T-helper 22 cell (primary cell): ENCODE results near the gene GREB1L.

Source experiments
- DNase-seq: peaks from one replicate; pipeline ENCODE4 v3.0.0-alpha.2; 2020; ENCODE audit warnings: low read depth

The GREB1L gene

DNA sequence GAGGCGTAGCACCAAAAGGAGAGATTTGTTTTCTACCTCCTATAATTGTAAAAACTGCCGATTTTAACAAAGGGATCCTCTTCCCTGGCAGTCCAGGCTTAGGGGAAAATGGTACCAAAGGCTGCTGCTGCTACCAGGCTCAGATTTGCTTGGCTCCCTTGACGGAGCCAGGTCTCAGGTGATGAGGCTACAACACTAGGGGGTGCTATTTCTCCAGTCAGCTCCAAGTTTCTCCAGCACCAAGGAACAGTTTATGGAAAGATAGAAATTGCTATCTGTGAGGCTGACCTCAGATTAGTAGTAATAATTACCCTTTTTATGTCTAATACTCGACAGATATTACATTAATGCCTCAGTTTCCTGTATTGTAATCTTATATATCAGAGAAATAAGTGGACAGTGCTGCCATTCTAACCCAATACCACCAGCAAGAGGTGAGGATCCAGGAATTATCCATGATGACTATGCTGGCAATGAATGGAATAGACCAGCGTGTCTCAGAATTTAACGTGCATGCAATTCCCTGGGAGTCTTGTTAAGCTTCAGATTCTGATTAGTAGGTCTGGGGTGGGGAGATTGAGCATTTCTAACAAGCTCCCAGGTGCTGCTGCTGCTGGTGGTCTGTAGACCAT lies 247.2 kb downstream of the GREB1L start:
- DNase-seq = no peak

DNA sequence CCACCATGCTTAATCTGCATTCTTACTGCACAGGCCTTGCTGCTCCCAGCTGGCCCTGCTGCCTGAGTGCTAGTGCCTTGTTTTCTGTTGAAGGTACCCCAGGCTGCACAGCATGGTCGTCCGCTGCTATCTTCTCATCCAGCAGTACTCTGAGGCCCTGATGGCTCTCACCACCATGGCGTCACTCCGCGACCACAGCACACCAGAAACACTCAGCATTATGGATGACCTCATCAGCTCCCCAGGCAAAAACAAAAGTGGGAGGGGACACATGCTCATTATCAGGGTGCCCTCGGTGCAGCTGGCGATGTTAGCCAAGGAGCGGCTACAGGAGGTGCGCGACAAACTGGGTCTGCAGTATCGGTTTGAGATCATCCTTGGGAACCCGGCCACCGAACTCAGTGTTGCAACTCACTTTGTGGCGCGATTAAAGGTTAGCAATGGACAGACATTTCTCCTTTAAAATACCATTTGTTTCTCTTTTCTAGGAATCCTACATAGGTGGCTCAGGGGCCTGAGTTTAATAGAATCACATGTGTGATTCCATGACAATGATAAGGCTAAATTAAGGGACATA lies 248.0 kb downstream of the GREB1L start:
- DNase-seq = no peak

DNA sequence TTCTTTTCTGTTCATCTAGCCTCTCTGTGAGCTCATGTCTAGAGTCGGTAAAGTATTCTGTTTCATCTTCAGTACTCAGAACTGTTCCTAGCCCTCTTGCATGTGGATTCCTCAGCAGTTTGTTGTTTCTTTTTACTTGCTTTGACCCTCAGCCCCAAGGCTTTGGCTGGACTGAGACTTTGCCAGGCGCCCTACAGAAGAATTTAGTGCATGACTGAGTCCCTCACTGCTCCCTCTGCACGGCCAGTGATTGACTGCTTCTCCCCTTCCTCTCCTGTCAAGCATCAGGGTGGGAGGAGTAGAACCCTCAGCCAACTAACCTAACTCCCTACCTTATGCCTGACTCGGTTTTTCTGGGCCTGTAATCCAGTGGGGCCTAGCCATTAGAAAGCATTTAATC lies 248.7 kb downstream of the GREB1L start:
- no peak for DNase-seq

DNA sequence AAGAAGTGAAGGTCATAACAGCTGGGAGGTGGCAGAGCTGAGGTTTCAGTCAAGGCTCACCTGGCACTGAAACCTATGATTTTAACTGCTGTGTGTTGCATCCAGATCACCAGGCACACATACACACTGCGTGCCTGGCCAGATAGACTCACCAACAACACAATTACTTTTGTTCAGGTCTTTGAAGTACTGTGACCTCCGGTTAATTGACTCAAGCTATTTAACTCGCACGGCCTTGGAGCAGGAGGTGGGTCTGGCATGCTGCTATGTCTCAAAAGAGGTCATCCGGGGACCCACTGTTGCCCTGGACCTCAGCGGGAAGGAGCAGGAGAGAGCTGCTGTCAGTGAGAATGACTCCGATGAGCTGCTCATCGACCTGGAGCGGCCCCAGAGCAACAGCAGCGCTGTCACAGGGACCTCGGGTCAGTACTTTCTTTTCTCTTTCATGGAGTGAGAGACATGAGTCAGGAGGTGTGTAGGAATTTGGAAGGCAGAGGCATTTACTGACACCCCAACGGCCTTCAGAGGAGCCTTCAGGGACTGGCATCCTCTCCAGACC lies 254.3 kb downstream of the GREB1L start:
- no peak for DNase-seq

GRCh38 chr18:21499997-21500396 lies 258.0 kb downstream of the GREB1L start:
- no peak for DNase-seq

- DNase-seq = no peak
These were observed 260.6 kb downstream of the GREB1L start for GRCh38 chr18:21502661-21503060.

DNA sequence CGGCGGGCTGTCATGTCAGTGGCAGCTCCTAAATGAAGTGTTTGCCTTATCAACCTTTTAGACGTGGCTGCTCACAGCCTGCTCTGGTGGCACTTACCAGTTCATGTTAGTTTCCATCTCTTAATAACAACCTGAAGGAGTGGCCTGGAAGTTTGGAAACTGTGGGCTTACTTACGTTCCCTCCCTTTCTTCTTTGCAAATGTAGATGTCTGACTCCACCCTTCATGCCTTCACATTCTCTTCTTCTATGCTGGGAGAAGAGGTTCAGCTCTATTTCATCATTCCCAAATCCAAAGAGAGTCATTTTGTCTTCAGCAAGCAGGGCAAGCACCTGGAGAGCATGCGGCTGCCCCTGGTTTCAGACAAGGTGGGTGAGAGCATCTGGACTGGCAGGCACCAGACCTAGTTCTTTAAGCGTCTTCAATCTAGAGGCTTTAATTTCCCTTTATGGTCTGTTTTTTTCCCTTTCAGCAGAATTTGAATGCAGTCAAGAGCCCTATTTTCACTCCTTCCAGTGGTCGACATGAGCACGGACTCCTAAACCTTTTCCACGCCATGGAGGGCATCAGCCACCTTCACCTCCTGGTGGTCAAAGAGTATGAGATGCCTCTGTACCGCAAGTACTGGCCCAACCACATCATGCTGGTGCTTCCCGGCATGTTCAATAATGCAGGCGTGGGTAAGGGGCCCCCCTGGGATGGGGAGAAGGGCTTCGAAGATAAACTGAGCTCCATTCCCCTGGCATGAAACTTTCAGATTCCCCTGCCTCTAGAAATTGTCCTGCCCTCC lies 266.1 kb downstream of the GREB1L start:
- no peak for DNase-seq

DNA sequence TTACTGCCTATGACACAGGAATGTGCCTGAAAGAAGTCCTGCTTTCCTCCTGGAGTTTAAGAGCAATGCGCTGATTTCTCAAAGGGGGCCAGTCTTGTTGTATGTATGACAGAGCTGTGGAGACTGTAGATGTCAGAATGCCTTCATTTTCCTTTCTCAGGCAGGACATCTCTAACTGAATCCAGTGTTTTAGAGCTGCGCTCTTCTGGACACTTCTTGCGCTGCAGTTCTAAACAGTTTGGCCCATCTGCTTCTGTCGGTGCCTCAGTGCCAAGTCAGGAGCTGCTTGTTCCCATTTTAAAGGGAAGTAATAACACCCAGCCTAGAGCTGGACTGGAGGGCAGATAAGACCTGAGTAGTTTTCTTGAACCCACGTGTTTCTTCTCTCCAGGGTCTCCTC lies 267.0 kb downstream of the GREB1L start:
- DNase-seq = no peak

- DNase-seq = no peak
These were observed 271.3 kb downstream of the GREB1L start for GRCh38 chr18:21513292-21513691.

GRCh38 chr18:21513741-21514140 lies 271.7 kb downstream of the GREB1L start:
- no peak for DNase-seq

GRCh38 chr18:21522530-21522929 lies 280.5 kb downstream of the GREB1L start:
- no peak for DNase-seq

DNA sequence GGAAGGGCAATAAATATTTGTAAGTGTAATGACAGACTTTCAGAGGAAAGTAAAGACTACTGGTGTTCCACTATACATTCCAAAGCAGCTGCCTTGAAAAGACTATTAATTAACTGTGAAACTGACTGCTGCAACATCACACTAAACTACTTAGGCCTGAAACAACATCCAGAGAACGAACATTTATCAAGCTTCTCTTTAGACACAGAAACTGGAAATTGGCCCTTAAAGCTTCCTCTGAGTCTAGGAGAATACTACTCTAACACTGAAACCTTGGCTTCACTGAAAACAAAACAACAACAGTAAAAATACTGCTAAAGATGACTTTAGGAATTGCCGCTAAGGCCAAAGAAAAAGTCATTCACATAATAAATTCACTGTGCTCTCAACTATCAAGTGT lies 283.9 kb downstream of the GREB1L start:
- DNase-seq = no peak

DNA sequence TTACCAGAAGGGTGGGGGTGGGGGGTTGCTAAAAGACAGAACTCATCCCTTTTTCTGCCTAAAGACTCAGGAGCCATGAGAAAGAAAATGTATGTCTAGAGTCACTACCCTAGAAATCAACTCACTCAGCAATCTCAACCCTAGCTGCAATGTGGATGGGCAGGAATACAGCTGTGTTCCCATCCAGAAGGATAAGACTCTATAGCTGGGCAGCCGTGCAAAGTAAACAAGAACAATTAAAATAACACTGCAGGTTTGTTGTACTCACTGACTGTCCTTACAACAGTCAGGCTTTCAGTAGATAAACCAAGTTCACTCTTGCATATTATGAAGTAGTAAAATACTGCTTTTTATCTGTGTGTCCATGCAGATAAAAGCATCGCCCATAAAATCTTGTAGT lies 284.4 kb downstream of the GREB1L start:
- no peak for DNase-seq

DNA sequence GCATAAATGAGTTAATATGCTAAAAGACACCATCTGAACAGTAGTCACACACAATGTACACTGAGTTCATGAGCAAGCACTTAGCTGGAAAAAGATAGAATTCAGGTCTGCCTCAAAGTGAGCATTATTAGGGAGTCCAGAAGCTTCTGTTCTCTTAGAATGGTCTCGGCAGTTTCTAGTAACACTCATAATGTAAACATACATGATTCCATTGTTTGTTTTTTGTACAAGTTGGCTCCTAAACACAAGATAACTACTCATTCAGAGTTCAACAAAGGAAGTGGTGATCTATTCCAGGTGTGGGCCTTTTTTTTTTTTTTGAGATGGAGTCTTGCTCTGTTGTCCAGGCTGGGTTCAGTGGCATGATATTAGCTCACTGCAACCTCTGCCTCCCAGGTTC lies 292.3 kb downstream of the GREB1L start:
- no peak for DNase-seq

GRCh38 chr18:21538230-21538629 lies 296.2 kb downstream of the GREB1L start:
- no peak for DNase-seq

DNA sequence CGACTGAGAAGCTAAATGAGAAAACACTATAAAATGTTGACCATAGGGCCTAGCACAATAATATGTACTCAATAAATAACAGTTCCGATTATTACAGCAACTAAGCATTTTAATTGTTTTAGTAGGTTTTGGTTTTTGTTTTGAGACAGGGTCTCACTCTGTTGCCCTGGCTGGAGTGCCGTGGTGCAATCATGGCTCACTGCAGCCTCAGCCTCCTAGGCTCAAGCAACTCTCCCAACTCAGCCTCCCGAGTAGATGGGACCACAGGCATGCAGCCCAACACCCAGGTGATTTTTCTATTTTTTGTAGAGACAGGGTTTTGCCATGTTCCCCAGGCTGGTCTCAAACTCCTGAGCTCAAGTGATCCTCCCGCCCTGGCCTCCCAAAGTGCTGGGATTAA lies 304.4 kb downstream of the GREB1L start:
- no peak for DNase-seq

DNA sequence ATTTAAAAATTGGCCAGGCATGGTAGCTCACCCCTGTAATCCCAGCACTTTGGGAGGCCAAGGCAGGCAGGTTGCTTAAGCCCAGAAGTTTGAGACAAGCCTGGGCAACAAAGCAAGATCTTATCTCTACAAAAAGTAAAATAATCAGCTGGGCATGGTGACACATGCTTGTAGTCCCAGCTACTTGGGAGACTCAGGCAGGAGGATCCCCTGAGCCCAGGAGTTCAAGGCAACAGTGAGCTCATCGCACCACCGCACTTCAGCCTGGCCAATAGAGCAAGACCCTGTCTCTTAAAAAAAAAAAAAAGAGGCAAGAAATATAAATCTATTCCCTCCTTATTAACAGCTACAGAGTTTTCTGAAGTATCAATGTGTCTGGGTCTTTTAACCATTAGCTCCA lies 306.6 kb downstream of the GREB1L start:
- DNase-seq = no peak

GRCh38 chr18:21550510-21550970 lies 308.5 kb downstream of the GREB1L start:
- no peak for DNase-seq

- DNase-seq = no peak
These were observed 315.7 kb downstream of the GREB1L start for GRCh38 chr18:21557607-21558253.

GRCh38 chr18:21559195-21559594 lies 317.2 kb downstream of the GREB1L start:
- no peak for DNase-seq

GRCh38 chr18:21571772-21572171 lies 329.7 kb downstream of the GREB1L start:
- no peak for DNase-seq
